Mesenchymal stem cell (in vitro differentiated cells and primary cell): ENCODE data around the gene CDK10.

Source experiments
- DNase-seq: peaks from one replicate; pipeline ENCODE4 v3.0.0-alpha.2; 2013
- H2AFZ ChIP-seq: one replicate; pipeline ENCODE4 v1.6.1; 2013; ENCODE audit warnings: low read depth, mild to moderate bottlenecking, control low read depth, inconsistent platforms, low read length, moderate library complexity
- H2AK5ac ChIP-seq: 2 replicates; pipeline ENCODE4 v1.6.1; 2013; ENCODE audit warnings: low read length, moderate library complexity, mild to moderate bottlenecking, inconsistent platforms; ENCODE audit not compliant: severe bottlenecking
- H2BK120ac ChIP-seq: one replicate; pipeline ENCODE4 v1.6.1; 2013; ENCODE audit warnings: low read depth, mild to moderate bottlenecking, inconsistent platforms, low read length, moderate library complexity
- H2BK12ac ChIP-seq, 2 experiments: one replicate each; pipeline ENCODE4 v1.6.1; 2013; ENCODE audit warnings: inconsistent platforms in 2 of 2, low read length in 2 of 2, mild to moderate bottlenecking in 2 of 2, moderate library complexity in 2 of 2, control low read depth in 1 of 2
- H2BK15ac ChIP-seq: one replicate; pipeline ENCODE4 v1.6.1; 2013; ENCODE audit warnings: mild to moderate bottlenecking, low read depth, inconsistent platforms; ENCODE audit not compliant: poor library complexity, severe bottlenecking
- H2BK5ac ChIP-seq: 2 replicates; pipeline ENCODE4 v1.6.1; 2013; ENCODE audit warnings: low read depth, mild to moderate bottlenecking, low read length, control low read depth, inconsistent platforms; ENCODE audit not compliant: poor library complexity, severe bottlenecking
- H3K14ac ChIP-seq, 2 experiments: one replicate each; pipeline ENCODE4 v1.6.1; 2013; ENCODE audit warnings: inconsistent platforms in 2 of 2, low read length in 2 of 2, control low read depth in 1 of 2, mild to moderate bottlenecking in 1 of 2, moderate library complexity in 1 of 2
- H3K18ac ChIP-seq, 2 experiments: one replicate each; pipeline ENCODE4 v1.6.1; 2013; ENCODE audit warnings: inconsistent platforms in 2 of 2, low read length in 2 of 2, control low read depth in 1 of 2, low read depth in 1 of 2, mild to moderate bottlenecking in 1 of 2
- H3K23ac ChIP-seq, 2 experiments: one replicate each; pipeline ENCODE4 v1.6.1; 2013; ENCODE audit warnings: inconsistent platforms in 2 of 2, low read length in 2 of 2, mild to moderate bottlenecking in 2 of 2, moderate library complexity in 2 of 2, control low read depth in 1 of 2
- H3K27ac ChIP-seq: 2 replicates; pipeline ENCODE4 v1.5.1; 2013; ENCODE audit warnings: mild to moderate bottlenecking, moderate library complexity, low read length, control low read depth, inconsistent platforms; ENCODE audit not compliant: poor library complexity, severe bottlenecking
- H3K27me3 ChIP-seq, 2 experiments: 2 replicates each; pipeline versions ENCODE4 v1.6.1 to v1.7.0; 2013; ENCODE audit warnings: low read length in 2 of 2, mild to moderate bottlenecking in 2 of 2, moderate library complexity in 2 of 2, control low read depth in 1 of 2, inconsistent platforms in 1 of 2; ENCODE audit not compliant: control insufficient read depth in 1 of 2, insufficient read depth in 1 of 2
- H3K36me3 ChIP-seq, 2 experiments: 2 replicates each; pipeline versions ENCODE4 v1.6.1 to v1.7.0; 2013; ENCODE audit warnings: low read length in 2 of 2, control low read depth in 1 of 2, inconsistent platforms in 1 of 2, low read depth in 1 of 2, mild to moderate bottlenecking in 1 of 2; ENCODE audit not compliant: insufficient read depth in 2 of 2, control insufficient read depth in 1 of 2
- H3K4ac ChIP-seq, 2 experiments: one replicate each; pipeline ENCODE4 v1.6.1; 2013; ENCODE audit warnings: inconsistent platforms in 2 of 2, low read length in 2 of 2, mild to moderate bottlenecking in 2 of 2, moderate library complexity in 2 of 2, control low read depth in 1 of 2, low read depth in 1 of 2
- H3K4me1 ChIP-seq: 2 replicates; pipeline ENCODE4 v1.6.1; 2013; ENCODE audit warnings: low read depth, low read length, control low read depth; ENCODE audit not compliant: control insufficient read depth, insufficient read depth
- H3K4me2 ChIP-seq: 2 replicates; pipeline ENCODE4 v1.6.1; 2013; ENCODE audit warnings: low read length, mild to moderate bottlenecking, inconsistent platforms; ENCODE audit not compliant: poor library complexity, severe bottlenecking
- H3K4me3 ChIP-seq, 2 experiments: 2 replicates each; pipeline versions ENCODE4 v1.5.1 to v1.7.0; 2013; ENCODE audit warnings: low read length in 2 of 2, mild to moderate bottlenecking in 2 of 2, control low read depth in 1 of 2, low read depth in 1 of 2; ENCODE audit not compliant: insufficient read depth in 1 of 2
- H3K79me1 ChIP-seq: replicated peaks from 2 replicates; pipeline ENCODE4 v1.6.1; 2013; ENCODE audit warnings: mild to moderate bottlenecking, control low read depth, low read length, inconsistent platforms; ENCODE audit not compliant: poor library complexity, severe bottlenecking
- H3K9ac ChIP-seq: 2 replicates; pipeline ENCODE4 v1.7.0; 2013; ENCODE audit warnings: mild to moderate bottlenecking, low read length, moderate library complexity
- H3K9me3 ChIP-seq: 2 replicates; pipeline ENCODE4 v1.7.0; 2013; ENCODE audit warnings: mild to moderate bottlenecking, low read length; ENCODE audit not compliant: control insufficient read depth
- H4K8ac ChIP-seq: one replicate; pipeline ENCODE4 v1.6.1; 2013; ENCODE audit warnings: inconsistent platforms, mild to moderate bottlenecking, low read length, moderate library complexity
- H4K91ac ChIP-seq: one replicate; pipeline ENCODE4 v1.6.1; 2013; ENCODE audit warnings: mild to moderate bottlenecking, low read length, inconsistent platforms
- WGBS: methylation state at CpG from one replicate; pipeline ENCODE4 v1.1.7; 2013; ENCODE audit warnings: mixed read lengths; 5-methylcytosine and 5-hydroxymethylcytosine counted together

Gene CDK10

GRCh38 chr16:89695875-89696669 is 9.6 kb downstream of the CDK10 start:
- peaks cover 33% of the 10 kb centered on the region for H3K79me1 ChIP-seq
- no peak overlapping the region for H2BK5ac ChIP-seq
- H4K8ac ChIP-seq, result no peak overlapping the region
- no peak overlapping the region for H3K4ac ChIP-seq
- H3K4me2 ChIP-seq, result no peak overlapping the region
- H3K9ac ChIP-seq, result no peak overlapping the region
- H3K23ac ChIP-seq, result no peak overlapping the region
- H3K18ac ChIP-seq, result no peak overlapping the region
- no peak overlapping the region for H2BK120ac ChIP-seq
- no peak overlapping the region for H3K14ac ChIP-seq
- peaks cover 41 to 70% of the 10 kb centered on the region in 2 experiments for H3K36me3 ChIP-seq
- no peak overlapping the region for H2AFZ ChIP-seq
- H2BK12ac ChIP-seq, result peak overlapping the region in 1 of 2 experiments; percentile 32
- no peak for DNase-seq
- peaks cover 40% of the 10 kb centered on the region for H3K4me1 ChIP-seq
- H3K27me3 ChIP-seq, result no peaks in the 10 kb centered on the region
- H2BK15ac ChIP-seq, result no peak overlapping the region
- no peak overlapping the region for H4K91ac ChIP-seq
- no peak overlapping the region for H3K27ac ChIP-seq
- peak overlapping the region in 1 of 2 experiments; percentile 15 for H3K4me3 ChIP-seq
- H2AK5ac ChIP-seq, result no peak overlapping the region
- H3K9me3 ChIP-seq, result no peaks in the 10 kb centered on the region
- WGBS, result 86% methylated on average over 25 of the region's 25 CpGs

- DNase-seq, result peak; percentile 36
- Histone ChIP-seq H3K4me3 (peak overlapping the region in 1 of 2 experiments; percentile 15), H4K8ac (peak overlapping the region; percentile 19), H3K27me3 (no peaks in the 10 kb centered on the region), H4K91ac (peak overlapping the region; percentile 18), H3K27ac (no peak overlapping the region), H2AFZ (no peak overlapping the region), H3K4me2 (no peak overlapping the region), H2AK5ac (no peak overlapping the region), H2BK12ac (peak overlapping the region; percentile 32 to 42), H3K4me1 (peaks cover 38% of the 10 kb centered on the region), H3K18ac (no peak overlapping the region), H3K23ac (no peak overlapping the region), H3K14ac (no peak overlapping the region), H2BK15ac (no peak overlapping the region), H3K9ac (no peak overlapping the region), H3K36me3 (peaks cover 34 to 64% of the 10 kb centered on the region in 2 experiments), H2BK5ac (no peak overlapping the region), H2BK120ac (no peak overlapping the region), H3K79me1 (peaks cover 28% of the 10 kb centered on the region), H3K4ac (no peak overlapping the region), H3K9me3 (no peaks in the 10 kb centered on the region)
- 71% methylated on average over 17 of the region's 18 CpGs for WGBS
Measured at GRCh38 chr16:89696670-89697128, 10.2 kb downstream of the CDK10 start.

GRCh38 chr16:89697161-89697615 is 10.7 kb downstream of the CDK10 start:
- no peak overlapping the region for H3K4me3 ChIP-seq

GRCh38 chr16:89697616-89698331 is 11.3 kb downstream of the CDK10 start:
- Histone ChIP-seq H3K9me3 (no peaks in the 10 kb centered on the region), H3K4me1 (peaks cover 36% of the 10 kb centered on the region), H2AK5ac (no peak overlapping the region), H3K4me3 (no peak overlapping the region), H4K8ac (no peak overlapping the region), H3K4me2 (no peak overlapping the region), H4K91ac (no peak overlapping the region), H3K27ac (no peak overlapping the region), H2BK5ac (no peak overlapping the region), H3K9ac (no peak overlapping the region), H2BK15ac (no peak overlapping the region), H3K79me1 (peaks cover 23% of the 10 kb centered on the region), H3K18ac (no peak overlapping the region), H3K27me3 (peaks cover 0 to 6% of the 10 kb centered on the region in 2 experiments), H3K4ac (no peak overlapping the region), H3K36me3 (peaks cover 25 to 54% of the 10 kb centered on the region in 2 experiments), H2AFZ (no peak overlapping the region), H2BK120ac (no peak overlapping the region), H3K23ac (no peak overlapping the region), H2BK12ac (no peak overlapping the region), H3K14ac (no peak overlapping the region)
- no peak for DNase-seq
- 97% methylated on average over 32 of the region's 32 CpGs for WGBS

More at GRCh38 chr16:89697161-89697615, 10.7 kb downstream of the CDK10 start:
- no peak overlapping the region for H3K27ac ChIP-seq
- no peak for DNase-seq
- no peak overlapping the region for H3K4me2 ChIP-seq
- no peak overlapping the region for H3K18ac ChIP-seq
- no peak overlapping the region for H3K23ac ChIP-seq
- peaks cover 0 to 2% of the 10 kb centered on the region in 2 experiments for H3K27me3 ChIP-seq
- H2BK120ac ChIP-seq, result no peak overlapping the region
- H3K4me1 ChIP-seq, result peaks cover 36% of the 10 kb centered on the region
- no peaks in the 10 kb centered on the region for H3K9me3 ChIP-seq
- no peak overlapping the region for H2AFZ ChIP-seq
- no peak overlapping the region for H4K91ac ChIP-seq
- H3K4ac ChIP-seq, result no peak overlapping the region
- peaks cover 25% of the 10 kb centered on the region for H3K79me1 ChIP-seq
- H3K9ac ChIP-seq, result no peak overlapping the region
- no peak overlapping the region for H2BK15ac ChIP-seq
- peaks cover 29 to 59% of the 10 kb centered on the region in 2 experiments for H3K36me3 ChIP-seq
- no peak overlapping the region for H4K8ac ChIP-seq
- no peak overlapping the region for H3K14ac ChIP-seq
- H2BK5ac ChIP-seq, result no peak overlapping the region
- no peak overlapping the region for H2BK12ac ChIP-seq
- no peak overlapping the region for H2AK5ac ChIP-seq
- 96% methylated on average over 19 of the region's 19 CpGs for WGBS
